Measurements from ENCODE around the gene PPFIBP2. TPM values are rescaled to one million over a fixed set of nuclear protein-coding genes. Genes with fewer than 3 reads are reported as not detected.

Gene PPFIBP2
- total and polyA plus RNA-seq, 8 donors, result 28.1 to 153 (median 71.9) TPM

DNA sequence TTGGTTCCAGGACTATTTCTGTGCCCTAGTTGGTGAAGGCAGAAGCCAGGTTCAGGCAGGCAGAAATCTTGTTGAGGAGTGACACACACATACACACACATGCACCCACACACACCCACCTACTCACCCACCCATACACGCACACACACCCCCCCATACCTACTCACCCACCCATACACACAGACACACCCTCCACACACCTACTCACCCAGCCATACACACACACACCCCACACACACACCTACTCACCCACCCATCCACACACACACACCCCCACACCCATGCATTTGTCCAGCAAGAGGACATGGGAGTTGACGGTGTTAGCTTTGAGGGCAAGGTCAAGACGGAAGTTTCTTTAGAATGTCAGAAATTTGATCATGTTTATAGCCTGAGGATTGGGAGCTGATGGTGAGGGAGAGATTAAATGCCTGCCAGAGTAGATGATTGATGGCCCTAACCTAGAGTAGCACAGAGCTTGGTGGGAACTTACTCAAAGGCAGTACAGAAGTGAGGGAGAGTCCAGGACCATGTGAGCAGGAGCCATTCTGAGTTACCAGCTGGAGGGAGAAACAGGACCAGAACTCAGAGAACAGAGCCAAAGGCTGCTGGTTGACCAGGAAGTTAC, 90.6 kb downstream of the PPFIBP2 start:
- TF ChIP-seq EP300 (IDR thresholded peaks at IDR 0.05), result no peak
- TF ChIP-seq POLR2AphosphoS5 (IDR thresholded peaks at IDR 0.05), result peak in 1 of 3 donors; percentile 2
- intact Hi-C loops (cut with DNase I; ENCODE audit: low total_unique reads), result no loop called here
- 30 to 61% (median 44%) methylated on average over 3 of the region's 3 CpGs for WGBS, 5 donors
- Histone ChIP-seq H3K9me3 (no peaks in the 10 kb centered on the region), H3K27me3 (no peaks in the 10 kb centered on the region), H3K4me3 (no peak overlapping the region), H3K4me1 (peaks cover 34 to 67% (median 55%) of the 10 kb centered on the region in 4 donors), H3K27ac (peak overlapping the region; percentile 83 to 91 (median 85)), H3K36me3 (no peaks in the 10 kb centered on the region)
- DNase-seq, result peak in 1 of 2 donors; percentile 67

DNA sequence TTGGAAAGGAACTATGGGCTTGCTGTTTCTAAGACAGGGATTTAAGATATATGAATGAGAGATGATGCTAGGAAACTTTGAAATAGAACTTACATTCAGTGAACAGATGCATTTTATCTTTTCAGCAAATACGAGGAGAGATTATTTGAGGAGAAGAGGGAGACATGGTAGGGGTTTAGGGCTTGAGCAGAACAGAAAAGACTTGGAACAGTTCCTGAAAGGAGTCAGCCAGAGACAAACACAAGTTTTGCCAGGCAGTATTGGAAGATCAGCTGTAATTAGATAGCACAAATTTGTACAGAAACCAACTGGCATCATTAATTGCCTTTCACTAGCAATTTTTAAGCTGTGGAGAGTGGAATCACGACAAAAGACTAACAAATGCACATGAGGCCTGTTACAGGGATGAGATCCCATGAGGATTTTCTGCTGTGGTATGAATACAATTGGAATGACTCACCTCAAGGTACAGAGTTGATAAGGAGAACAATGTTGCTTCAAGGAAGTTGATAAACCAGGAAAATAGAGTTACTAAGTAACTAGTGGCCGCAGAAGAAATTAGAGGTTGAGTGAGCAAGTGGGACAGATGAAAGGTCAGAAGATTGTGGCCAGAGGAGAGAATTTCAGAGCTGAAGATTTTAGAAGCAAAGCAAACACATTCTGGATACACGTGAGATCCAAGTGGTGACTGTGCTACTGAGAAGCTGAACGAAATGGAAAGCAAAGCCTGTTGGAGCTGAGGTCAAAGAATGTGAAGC, 91.6 kb downstream of the PPFIBP2 start:
- H3K27ac ChIP-seq, result peak overlapping the region; percentile 83 to 91 (median 85)
- H3K27me3 ChIP-seq, result no peaks in the 10 kb centered on the region
- H3K9me3 ChIP-seq, result no peaks in the 10 kb centered on the region
- no peak for TF ChIP-seq EP300 (IDR thresholded peaks at IDR 0.05)
- TF ChIP-seq POLR2AphosphoS5 (IDR thresholded peaks at IDR 0.05), result peak in 2 of 3 donors; percentile 78 to 84
- peaks cover 0 to 5% (median 4%) of the 10 kb centered on the region in 4 donors for H3K36me3 ChIP-seq
- intact Hi-C loops (cut with DNase I; ENCODE audit: low total_unique reads), result no loop called here
- peak overlapping the region; percentile 22 to 32 (median 28) for H3K4me3 ChIP-seq
- DNase-seq, result peak; percentile 48 to 88
- peaks cover 28 to 67% (median 53%) of the 10 kb centered on the region in 4 donors for H3K4me1 ChIP-seq
- 20 to 43% (median 29%) methylated on average over 5 of the region's 5 CpGs for WGBS, 5 donors

DNA sequence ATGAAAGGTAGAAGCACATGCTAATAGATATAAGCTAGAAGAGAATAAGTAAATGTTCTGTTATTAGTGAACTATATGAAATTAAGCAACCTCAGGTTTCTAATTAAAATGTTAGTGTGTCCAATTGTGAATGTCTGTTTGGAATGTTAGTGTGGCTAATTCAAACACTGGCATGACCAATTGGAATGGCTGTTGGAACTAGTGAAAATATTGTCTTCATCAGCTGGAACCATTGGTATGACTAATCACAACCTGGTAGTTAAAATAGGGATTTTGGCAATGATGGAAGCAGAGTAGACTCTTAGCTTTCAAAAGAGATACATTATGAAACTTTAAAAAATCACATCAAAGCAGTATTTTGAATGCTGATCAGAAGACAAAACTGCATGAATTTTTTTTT, 92.7 kb downstream of the PPFIBP2 start:
- no peaks in the 10 kb centered on the region for H3K9me3 ChIP-seq
- peak overlapping the region; percentile 22 to 32 (median 28) for H3K4me3 ChIP-seq
- intact Hi-C loops (cut with DNase I; ENCODE audit: low total_unique reads), result no loop called here
- peaks cover 25 to 67% (median 51%) of the 10 kb centered on the region in 4 donors for H3K4me1 ChIP-seq
- peak overlapping the region; percentile 83 to 91 (median 85) for H3K27ac ChIP-seq
- DNase-seq, result no peak
- H3K36me3 ChIP-seq, result peaks cover 0 to 14% (median 12%) of the 10 kb centered on the region in 4 donors
- H3K27me3 ChIP-seq, result no peaks in the 10 kb centered on the region
- no peak for TF ChIP-seq POLR2A (IDR thresholded peaks at IDR 0.05)
- no peak for TF ChIP-seq EP300 (IDR thresholded peaks at IDR 0.05)
- TF ChIP-seq, protein P1, sequence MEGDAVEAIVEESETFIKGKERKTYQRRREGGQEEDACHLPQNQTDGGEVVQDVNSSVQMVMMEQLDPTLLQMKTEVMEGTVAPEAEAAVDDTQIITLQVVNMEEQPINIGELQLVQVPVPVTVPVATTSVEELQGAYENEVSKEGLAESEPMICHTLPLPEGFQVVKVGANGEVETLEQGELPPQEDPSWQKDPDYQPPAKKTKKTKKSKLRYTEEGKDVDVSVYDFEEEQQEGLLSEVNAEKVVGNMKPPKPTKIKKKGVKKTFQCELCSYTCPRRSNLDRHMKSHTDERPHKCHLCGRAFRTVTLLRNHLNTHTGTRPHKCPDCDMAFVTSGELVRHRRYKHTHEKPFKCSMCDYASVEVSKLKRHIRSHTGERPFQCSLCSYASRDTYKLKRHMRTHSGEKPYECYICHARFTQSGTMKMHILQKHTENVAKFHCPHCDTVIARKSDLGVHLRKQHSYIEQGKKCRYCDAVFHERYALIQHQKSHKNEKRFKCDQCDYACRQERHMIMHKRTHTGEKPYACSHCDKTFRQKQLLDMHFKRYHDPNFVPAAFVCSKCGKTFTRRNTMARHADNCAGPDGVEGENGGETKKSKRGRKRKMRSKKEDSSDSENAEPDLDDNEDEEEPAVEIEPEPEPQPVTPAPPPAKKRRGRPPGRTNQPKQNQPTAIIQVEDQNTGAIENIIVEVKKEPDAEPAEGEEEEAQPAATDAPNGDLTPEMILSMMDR (IDR thresholded peaks at IDR 0.05), result no peak
- TF ChIP-seq POLR2AphosphoS5 (IDR thresholded peaks at IDR 0.05), result no peak

DNA sequence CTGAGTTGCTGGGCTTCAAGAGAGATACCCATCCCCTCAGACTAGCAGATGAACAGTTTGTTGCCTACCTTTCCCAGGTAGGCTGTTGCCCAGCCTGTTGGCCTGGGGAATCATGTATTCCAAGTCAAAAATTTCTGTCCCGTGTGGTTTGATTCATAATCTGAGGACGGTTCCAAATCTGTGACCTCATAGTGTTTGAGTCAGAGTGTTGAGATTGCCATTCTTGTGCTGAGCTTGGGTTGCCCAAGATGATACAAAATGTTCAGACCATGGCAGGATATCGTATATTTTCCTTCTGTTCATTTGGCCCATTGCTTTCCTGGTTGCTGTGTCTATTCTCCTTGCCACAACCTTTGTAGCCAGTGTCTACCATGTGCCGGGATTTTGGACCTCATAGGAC, 95.2 kb downstream of the PPFIBP2 start:
- peaks cover 0 to 24% (median 14%) of the 10 kb centered on the region in 4 donors for H3K36me3 ChIP-seq
- whole genome bisulfite sequencing, 5 donors, result 34 to 58% (median 47%) methylated on average over 4 of the region's 4 CpGs
- TF ChIP-seq POLR2A (IDR thresholded peaks at IDR 0.05) (no peak), POLR2AphosphoS5 (IDR thresholded peaks at IDR 0.05) (no peak), EP300 (IDR thresholded peaks at IDR 0.05) (no peak)
- TF ChIP-seq, protein P1 (IDR thresholded peaks at IDR 0.05), result no peak
- no peaks in the 10 kb centered on the region for H3K27me3 ChIP-seq
- H3K9me3 ChIP-seq, result no peaks in the 10 kb centered on the region
- peaks cover 32 to 73% (median 53%) of the 10 kb centered on the region in 4 donors for H3K4me1 ChIP-seq
- DNase-seq, result no peak
- intact Hi-C loops (cut with DNase I; ENCODE audit: low total_unique reads), result no loop called here
- peak overlapping the region; percentile 83 to 92 (median 85) for H3K27ac ChIP-seq
- H3K4me3 ChIP-seq, result peak overlapping the region in 2 of 4 donors; percentile 9 to 25

DNA sequence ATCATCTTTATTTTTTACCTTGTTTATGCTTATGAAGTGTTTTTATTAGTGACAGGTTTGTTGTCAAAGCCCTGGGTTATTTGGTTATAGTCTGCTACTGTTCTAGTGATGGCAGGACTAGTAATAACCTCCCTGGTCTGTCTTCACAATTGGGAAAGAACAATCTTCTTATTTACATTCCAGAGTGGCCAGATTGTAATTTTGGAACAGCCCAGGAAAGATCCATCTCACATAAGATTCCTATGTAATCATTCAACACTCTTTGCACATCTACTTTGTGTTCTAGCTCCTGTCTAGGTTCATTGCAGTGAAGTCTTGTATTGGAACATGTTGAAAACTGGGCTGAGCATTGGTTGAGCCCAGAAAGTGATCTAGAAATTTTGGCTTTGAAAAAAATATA, 95.7 kb downstream of the PPFIBP2 start:
- Histone ChIP-seq H3K9me3 (no peaks in the 10 kb centered on the region), H3K4me1 (peaks cover 29 to 73% (median 53%) of the 10 kb centered on the region in 4 donors), H3K36me3 (peaks cover 0 to 25% (median 16%) of the 10 kb centered on the region in 4 donors), H3K27me3 (no peaks in the 10 kb centered on the region), H3K4me3 (no peak overlapping the region), H3K27ac (peak overlapping the region in 4 of 5 donors; percentile 83 to 91 (median 84))
- intact Hi-C loops (cut with DNase I; ENCODE audit: low total_unique reads), result no loop called here
- DNase-seq, result no peak
- TF ChIP-seq POLR2A (IDR thresholded peaks at IDR 0.05) (no peak), EP300 (IDR thresholded peaks at IDR 0.05) (no peak), POLR2AphosphoS5 (IDR thresholded peaks at IDR 0.05) (no peak)
- TF ChIP-seq, protein P1 (IDR thresholded peaks at IDR 0.05), result no peak

Measured in stomach (tissue), 9 donors.